ENCODE measurements around the gene BPIFB4. TPM values are rescaled to one million over a fixed set of nuclear protein-coding genes. Genes with fewer than 3 reads are reported as not detected.

The BPIFB4 gene
- total RNA-seq, 1 donor from 2014 or later: not detected

- TF ChIP-seq, protein P1, sequence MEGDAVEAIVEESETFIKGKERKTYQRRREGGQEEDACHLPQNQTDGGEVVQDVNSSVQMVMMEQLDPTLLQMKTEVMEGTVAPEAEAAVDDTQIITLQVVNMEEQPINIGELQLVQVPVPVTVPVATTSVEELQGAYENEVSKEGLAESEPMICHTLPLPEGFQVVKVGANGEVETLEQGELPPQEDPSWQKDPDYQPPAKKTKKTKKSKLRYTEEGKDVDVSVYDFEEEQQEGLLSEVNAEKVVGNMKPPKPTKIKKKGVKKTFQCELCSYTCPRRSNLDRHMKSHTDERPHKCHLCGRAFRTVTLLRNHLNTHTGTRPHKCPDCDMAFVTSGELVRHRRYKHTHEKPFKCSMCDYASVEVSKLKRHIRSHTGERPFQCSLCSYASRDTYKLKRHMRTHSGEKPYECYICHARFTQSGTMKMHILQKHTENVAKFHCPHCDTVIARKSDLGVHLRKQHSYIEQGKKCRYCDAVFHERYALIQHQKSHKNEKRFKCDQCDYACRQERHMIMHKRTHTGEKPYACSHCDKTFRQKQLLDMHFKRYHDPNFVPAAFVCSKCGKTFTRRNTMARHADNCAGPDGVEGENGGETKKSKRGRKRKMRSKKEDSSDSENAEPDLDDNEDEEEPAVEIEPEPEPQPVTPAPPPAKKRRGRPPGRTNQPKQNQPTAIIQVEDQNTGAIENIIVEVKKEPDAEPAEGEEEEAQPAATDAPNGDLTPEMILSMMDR (conservative IDR thresholded peaks at IDR 0.05): no peak
- no peak for DNase-seq (ENCODE audit: low read depth, low spot score)
- H3K27ac Mint-ChIP-seq (ENCODE audit: unreplicated experiment): no peak overlapping the region
- no peaks in the 10 kb centered on the region for H3K36me3 Mint-ChIP-seq (ENCODE audit: low read depth)
- H3K4me3 Mint-ChIP-seq: no peak overlapping the region
- H3K27me3 Mint-ChIP-seq (ENCODE audit: low read depth): peaks cover 6% of the 10 kb centered on the region
- no peaks in the 10 kb centered on the region for H3K4me1 Mint-ChIP-seq
- H3K9me3 Mint-ChIP-seq: no peaks in the 10 kb centered on the region
Measured at GRCh38 chr20:33086052-33086722, 6.7 kb downstream of the BPIFB4 start.

GRCh38 chr20:33091147-33091546 is 11.7 kb downstream of the BPIFB4 start:
- Mint-ChIP-seq H3K27me3 (ENCODE audit: low read depth) (peaks cover 13% of the 10 kb centered on the region), H3K9me3 (no peaks in the 10 kb centered on the region), H3K36me3 (ENCODE audit: low read depth) (no peaks in the 10 kb centered on the region), H3K27ac (ENCODE audit: unreplicated experiment) (no peak overlapping the region), H3K4me3 (no peak overlapping the region), H3K4me1 (no peaks in the 10 kb centered on the region)
- DNase-seq (ENCODE audit: low read depth, low spot score): no peak
- TF ChIP-seq, protein P1 (conservative IDR thresholded peaks at IDR 0.05): no peak

- H3K4me1 Mint-ChIP-seq: no peaks in the 10 kb centered on the region
- no peak overlapping the region for H3K4me3 Mint-ChIP-seq
- TF ChIP-seq, protein P1 (conservative IDR thresholded peaks at IDR 0.05): no peak
- H3K9me3 Mint-ChIP-seq: no peaks in the 10 kb centered on the region
- H3K27ac Mint-ChIP-seq (ENCODE audit: unreplicated experiment): peak overlapping the region; percentile 20
- H3K36me3 Mint-ChIP-seq (ENCODE audit: low read depth): no peaks in the 10 kb centered on the region
- peaks cover 13% of the 10 kb centered on the region for H3K27me3 Mint-ChIP-seq (ENCODE audit: low read depth)
- DNase-seq (ENCODE audit: low read depth, low spot score): no peak
Measured at GRCh38 chr20:33091693-33092092, 12.2 kb downstream of the BPIFB4 start.

- TF ChIP-seq, protein P1 (conservative IDR thresholded peaks at IDR 0.05): no peak
- Mint-ChIP-seq H3K4me3 (no peak overlapping the region), H3K27ac (ENCODE audit: unreplicated experiment) (no peak overlapping the region), H3K36me3 (ENCODE audit: low read depth) (no peaks in the 10 kb centered on the region), H3K9me3 (no peaks in the 10 kb centered on the region), H3K4me1 (no peaks in the 10 kb centered on the region), H3K27me3 (ENCODE audit: low read depth) (peaks cover 11% of the 10 kb centered on the region)
- no peak for DNase-seq (ENCODE audit: low read depth, low spot score)
Measured at GRCh38 chr20:33092361-33092760, 12.9 kb downstream of the BPIFB4 start.

- H3K4me1 Mint-ChIP-seq: no peaks in the 10 kb centered on the region
- peaks cover 10% of the 10 kb centered on the region for H3K27me3 Mint-ChIP-seq (ENCODE audit: low read depth)
- no peak overlapping the region for H3K4me3 Mint-ChIP-seq
- H3K27ac Mint-ChIP-seq (ENCODE audit: unreplicated experiment): no peak overlapping the region
- no peaks in the 10 kb centered on the region for H3K9me3 Mint-ChIP-seq
- no peaks in the 10 kb centered on the region for H3K36me3 Mint-ChIP-seq (ENCODE audit: low read depth)
- DNase-seq (ENCODE audit: low read depth, low spot score): no peak
- TF ChIP-seq, protein P1 (conservative IDR thresholded peaks at IDR 0.05): no peak
Measured at GRCh38 chr20:33093074-33093473, 13.6 kb downstream of the BPIFB4 start.

Measured in neural crest cell (in vitro differentiated cells).